ENCODE results near the gene MEIS1. TPM values are rescaled to one million over a fixed set of nuclear protein-coding genes. Genes with fewer than 3 reads are reported as not detected.

MEIS1 gene
- total RNA-seq, 1 experiment from 2014 or later = 89.4 TPM

DNA sequence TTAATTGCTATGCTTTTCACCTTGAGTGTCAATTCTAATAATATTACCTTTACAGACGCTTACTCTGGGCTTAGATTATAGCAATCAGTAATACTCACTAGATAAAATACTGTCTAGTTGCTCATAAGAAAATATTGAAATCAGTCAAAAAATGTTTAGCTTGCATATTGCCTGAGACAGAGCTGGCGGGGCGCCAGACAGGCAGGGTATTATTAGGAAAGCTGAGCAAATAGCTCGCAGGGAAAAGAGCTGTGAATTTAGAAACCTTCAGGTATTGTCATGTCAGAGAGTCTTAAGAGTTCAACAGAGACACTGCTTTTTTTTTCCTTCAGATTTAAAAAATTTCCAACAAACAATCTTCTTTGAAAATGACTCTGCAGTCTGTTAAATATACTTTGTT is 118.4 kb downstream of the MEIS1 start:
- H3K36me3 ChIP-seq (ENCODE audit: insufficient read depth, low read length, poor library complexity, severe bottlenecking) = peaks cover 23% of the 10 kb centered on the region
- H3K4me1 ChIP-seq (ENCODE audit: insufficient read depth, low read length, poor library complexity, severe bottlenecking) = peaks cover 36% of the 10 kb centered on the region
- no peak overlapping the region for H3K4me3 ChIP-seq (ENCODE audit: low read depth, low read length, poor library complexity, severe bottlenecking)
- BruUV-seq (replicated peaks) = no TSS peak
- TF ChIP-seq CTCF (conservative IDR thresholded peaks at IDR 0.05; ENCODE audit: low read depth, low read length) (no peak), EZH2 (IDR thresholded peaks at IDR 0.05; ENCODE audit: borderline replicate concordance, low read depth, low read length, poor library complexity, severe bottlenecking) (no peak)
- peak; percentile 45 for DNase-seq (ENCODE audit: low spot score)
- POLR2A ChIA-PET (ENCODE audit: low non-redundant PET) = no interaction called here
- CTCF ChIA-PET = interaction anchor here (0.6 kb wide), 1 partner anchor 121 kb away, joined by 7 read pairs; no protein-coding TSS in a partner anchor
- H3K27me3 ChIP-seq (replicated peaks; ENCODE audit: insufficient read depth, low read depth, low read length, poor library complexity) = no peaks in the 10 kb centered on the region
- intact Hi-C loops (cut with micrococcal nuclease; ENCODE audit: unreplicated experiment) = no loop called here
- no peaks in the 10 kb centered on the region for H3K9me3 ChIP-seq (ENCODE audit: low read depth, low read length, poor library complexity, severe bottlenecking)
- no peak overlapping the region for H3K27ac ChIP-seq (ENCODE audit: low read depth, low read length, poor library complexity, severe bottlenecking)

GRCh38 chr2:66555091-66555490 is 120.2 kb downstream of the MEIS1 start:
- peak overlapping the region; percentile 33 for H3K4me3 ChIP-seq (ENCODE audit: low read depth, low read length, poor library complexity, severe bottlenecking)
- TF ChIP-seq EZH2 (IDR thresholded peaks at IDR 0.05; ENCODE audit: borderline replicate concordance, low read depth, low read length, poor library complexity, severe bottlenecking) (no peak), CTCF (conservative IDR thresholded peaks at IDR 0.05; ENCODE audit: low read depth, low read length) (no peak)
- peak; percentile 61 for DNase-seq (ENCODE audit: low spot score)
- H3K9me3 ChIP-seq (ENCODE audit: low read depth, low read length, poor library complexity, severe bottlenecking) = no peaks in the 10 kb centered on the region
- peaks cover 20% of the 10 kb centered on the region for H3K36me3 ChIP-seq (ENCODE audit: insufficient read depth, low read length, poor library complexity, severe bottlenecking)
- BruUV-seq (replicated peaks) = no TSS peak
- peaks cover 36% of the 10 kb centered on the region for H3K4me1 ChIP-seq (ENCODE audit: insufficient read depth, low read length, poor library complexity, severe bottlenecking)
- POLR2A ChIA-PET (ENCODE audit: low non-redundant PET) = no interaction called here
- H3K27ac ChIP-seq (ENCODE audit: low read depth, low read length, poor library complexity, severe bottlenecking) = peak overlapping the region; percentile 71
- CTCF ChIA-PET = no interaction called here
- intact Hi-C loops (cut with micrococcal nuclease; ENCODE audit: unreplicated experiment) = no loop called here
- no peaks in the 10 kb centered on the region for H3K27me3 ChIP-seq (replicated peaks; ENCODE audit: insufficient read depth, low read depth, low read length, poor library complexity)

GRCh38 chr2:66555501-66556324 is 120.8 kb downstream of the MEIS1 start:
- no peaks in the 10 kb centered on the region for H3K9me3 ChIP-seq (ENCODE audit: low read depth, low read length, poor library complexity, severe bottlenecking)
- DNase-seq (ENCODE audit: low spot score) = peak; percentile 54
- intact Hi-C loops (cut with micrococcal nuclease; ENCODE audit: unreplicated experiment) = no loop called here
- peaks cover 41% of the 10 kb centered on the region for H3K4me1 ChIP-seq (ENCODE audit: insufficient read depth, low read length, poor library complexity, severe bottlenecking)
- H3K27me3 ChIP-seq (replicated peaks; ENCODE audit: insufficient read depth, low read depth, low read length, poor library complexity) = no peaks in the 10 kb centered on the region
- BruUV-seq (replicated peaks) = no TSS peak
- peak overlapping the region; percentile 71 for H3K27ac ChIP-seq (ENCODE audit: low read depth, low read length, poor library complexity, severe bottlenecking)
- H3K4me3 ChIP-seq (ENCODE audit: low read depth, low read length, poor library complexity, severe bottlenecking) = peak overlapping the region; percentile 33
- CTCF ChIA-PET = no interaction called here
- POLR2A ChIA-PET (ENCODE audit: low non-redundant PET) = no interaction called here
- H3K36me3 ChIP-seq (ENCODE audit: insufficient read depth, low read length, poor library complexity, severe bottlenecking) = peaks cover 23% of the 10 kb centered on the region
- no peak for TF ChIP-seq EZH2 (IDR thresholded peaks at IDR 0.05; ENCODE audit: borderline replicate concordance, low read depth, low read length, poor library complexity, severe bottlenecking)
- no peak for TF ChIP-seq CTCF (conservative IDR thresholded peaks at IDR 0.05; ENCODE audit: low read depth, low read length)
